K562 (cell line): Measurements from ENCODE around the gene BRWD1. TPM values are rescaled to one million over a fixed set of nuclear protein-coding genes. Genes with fewer than 3 reads are reported as not detected.

Experiments used
- BRD4 ChIP-seq: fragments of 200-600 bp; sonication (generic); IDR thresholded peaks from 2 replicates; pipeline ENCODE4 v1.6.1; 2017; ENCODE audit warnings: inconsistent platforms
- CREB3L1 ChIP-seq: fragments of 450-650 bp; IDR thresholded peaks from 2 replicates; pipeline ENCODE4 v1.6.1; 2014; ENCODE audit warnings: low read depth, mild to moderate bottlenecking, moderate library complexity, borderline replicate concordance
- DMBX1 ChIP-seq: fragments of 250-450 bp; sonication (Bioruptor Pico); IDR thresholded peaks from 2 replicates; pipeline ENCODE4 v1.8.0; 2022; ENCODE audit warnings: inconsistent platforms, mild to moderate bottlenecking, moderate library complexity, borderline replicate concordance
- NFATC3 ChIP-seq: fragments of 450-650 bp; IDR thresholded peaks from 2 replicates; pipeline ENCODE4 v1.6.1; 2017; ENCODE audit warnings: mild to moderate bottlenecking
- POLR2AphosphoS5 ChIP-seq: IDR thresholded peaks from 2 replicates; pipeline ENCODE4 v1.6.1; 2011; ENCODE audit warnings: mild to moderate bottlenecking, low read depth, low read length, moderate library complexity; ENCODE audit not compliant: control insufficient read depth, insufficient read depth
- PRMT5 ChIP-seq: sonication (generic); formaldehyde crosslinking; IDR thresholded peaks from 2 replicates; pipeline ENCODE4 v1.5.0; 2020; ENCODE audit warnings: missing genetic modification reagents
- RBM17 ChIP-seq: fragments of 200-400 bp; formaldehyde crosslinking; IDR thresholded peaks from 2 replicates; pipeline ENCODE4 v1.6.1; 2017; ENCODE audit warnings: low read depth, mild to moderate bottlenecking, low read length, borderline replicate concordance
- SAFB2 ChIP-seq: fragments of 200-400 bp; formaldehyde crosslinking; IDR thresholded peaks from 2 replicates; pipeline ENCODE4 v1.6.1; 2018; ENCODE audit warnings: borderline replicate concordance, low read length, low read depth, moderate library complexity; ENCODE audit not compliant: severe bottlenecking
- SP2 ChIP-seq: IDR thresholded peaks from 2 replicates; pipeline ENCODE4 v1.6.1; 2011; ENCODE audit warnings: mild to moderate bottlenecking, low read depth, low read length, moderate library complexity; ENCODE audit not compliant: poor library complexity, severe bottlenecking; ENCODE audit errors: extremely low read depth
- SUPT5H ChIP-seq: fragments of 450-650 bp; IDR thresholded peaks from 2 replicates; pipeline ENCODE4 v1.6.1; 2016
- ZKSCAN3 ChIP-seq: fragments of 250-450 bp; sonication (Bioruptor Pico); IDR thresholded peaks from 2 replicates; pipeline ENCODE4 v1.4.0; 2020
- ZNF232 ChIP-seq: sonication (generic); formaldehyde crosslinking; IDR thresholded peaks from 2 replicates; pipeline ENCODE4 v1.8.0; 2022; ENCODE audit warnings: mild to moderate bottlenecking, missing genetic modification reagents
- ZZZ3 ChIP-seq: fragments of 450-650 bp; IDR thresholded peaks from 2 replicates; pipeline ENCODE4 v1.6.1; 2016; ENCODE audit warnings: antibody characterized with exemption, mild to moderate bottlenecking, moderate library complexity
- polyA plus RNA-seq, 8 experiments: library from polyadenylated mRNA; depleted of rRNA in 4 of 8; stranded (reverse) in 5 of 8; unstranded in 3 of 8; fragments of >200 nt; fragmentation: Nextera tagmentation in 2 of 8; fragmentation: Illumina TruSeq in 1 of 8; extraction: Ambion mirVana in 2 of 8; extraction: Trizol in 1 of 8; gene quantifications; 2 replicates each; pipeline versions ENCODE4 v1.2.1 to v1.2.3, GENCODE V29; 2011 to 2014; ENCODE audit warnings: inconsistent platforms in 1 of 8, missing spikeins in 1 of 8
- total RNA-seq, 7 experiments: library from RNA; depleted of rRNA in 6 of 7; stranded (reverse); fragments of >200 nt in 6 of 7; fragmentation: Illumina TruSeq in 2 of 7; extraction: Trizol in 2 of 7; gene quantifications; 2 replicates each; pipeline versions ENCODE4 v1.2.1 to v1.2.3, GENCODE V29; 2011 to 2021; ENCODE audit warnings: low replicate concordance in 1 of 7
- TF ChIP-seq, protein P1 (sequence below): IDR thresholded peaks from 3 replicates; pipeline ENCODE4 v1.6.1; 2011; ENCODE audit warnings: borderline replicate concordance, mild to moderate bottlenecking; ENCODE audit not compliant: insufficient read length, insufficient read depth
- TF ChIP-seq, protein P2 (sequence below): fragments of 150-350 bp; conservative IDR thresholded peaks from 2 replicates; pipeline ENCODE4 v1.6.1; 2014; ENCODE audit warnings: low read length
- TF ChIP-seq, protein P3 (sequence below): fragments of 250-450 bp; sonication (Bioruptor Pico); IDR thresholded peaks from 2 replicates; pipeline ENCODE4 v1.8.0; 2022; ENCODE audit warnings: inconsistent platforms
- TF ChIP-seq, protein P4 (sequence below): fragments of 250-450 bp; sonication (Bioruptor Pico); IDR thresholded peaks from 2 replicates; pipeline ENCODE4 v1.5.0; 2021; ENCODE audit warnings: mild to moderate bottlenecking, borderline replicate concordance

BRWD1 gene
- total and polyA plus RNA-seq, 9 of the 15 experiments (the other 6 are each of a cell fraction or from before 2014, with no cell fraction given), result 10.1 to 60.2 (median 34.1) TPM

- TF ChIP-seq CREB3L1 (peak; percentile 38; the same call in 1 of the 2 replicates), SP2 (peak; percentile 8), PRMT5 (CRISPR knock-in tag) (no peak), SUPT5H (no peak), NFATC3 (no peak), SAFB2 (no peak), POLR2AphosphoS5 (peak; percentile 73; the same call in 1 of the 2 replicates), ZNF232 (CRISPR knock-in tag) (0 out of 2 replicates have a peak, but pooled peaks have one; percentile 21), ZZZ3 (no peak), BRD4 (no peak), DMBX1 (CRISPR knock-in tag) (peak; percentile 44), RBM17 (no peak), ZKSCAN3 (CRISPR knock-in tag) (no peak)
- TF ChIP-seq, protein P1, sequence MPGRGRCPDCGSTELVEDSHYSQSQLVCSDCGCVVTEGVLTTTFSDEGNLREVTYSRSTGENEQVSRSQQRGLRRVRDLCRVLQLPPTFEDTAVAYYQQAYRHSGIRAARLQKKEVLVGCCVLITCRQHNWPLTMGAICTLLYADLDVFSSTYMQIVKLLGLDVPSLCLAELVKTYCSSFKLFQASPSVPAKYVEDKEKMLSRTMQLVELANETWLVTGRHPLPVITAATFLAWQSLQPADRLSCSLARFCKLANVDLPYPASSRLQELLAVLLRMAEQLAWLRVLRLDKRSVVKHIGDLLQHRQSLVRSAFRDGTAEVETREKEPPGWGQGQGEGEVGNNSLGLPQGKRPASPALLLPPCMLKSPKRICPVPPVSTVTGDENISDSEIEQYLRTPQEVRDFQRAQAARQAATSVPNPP, result no peak
- TF ChIP-seq, protein P2, sequence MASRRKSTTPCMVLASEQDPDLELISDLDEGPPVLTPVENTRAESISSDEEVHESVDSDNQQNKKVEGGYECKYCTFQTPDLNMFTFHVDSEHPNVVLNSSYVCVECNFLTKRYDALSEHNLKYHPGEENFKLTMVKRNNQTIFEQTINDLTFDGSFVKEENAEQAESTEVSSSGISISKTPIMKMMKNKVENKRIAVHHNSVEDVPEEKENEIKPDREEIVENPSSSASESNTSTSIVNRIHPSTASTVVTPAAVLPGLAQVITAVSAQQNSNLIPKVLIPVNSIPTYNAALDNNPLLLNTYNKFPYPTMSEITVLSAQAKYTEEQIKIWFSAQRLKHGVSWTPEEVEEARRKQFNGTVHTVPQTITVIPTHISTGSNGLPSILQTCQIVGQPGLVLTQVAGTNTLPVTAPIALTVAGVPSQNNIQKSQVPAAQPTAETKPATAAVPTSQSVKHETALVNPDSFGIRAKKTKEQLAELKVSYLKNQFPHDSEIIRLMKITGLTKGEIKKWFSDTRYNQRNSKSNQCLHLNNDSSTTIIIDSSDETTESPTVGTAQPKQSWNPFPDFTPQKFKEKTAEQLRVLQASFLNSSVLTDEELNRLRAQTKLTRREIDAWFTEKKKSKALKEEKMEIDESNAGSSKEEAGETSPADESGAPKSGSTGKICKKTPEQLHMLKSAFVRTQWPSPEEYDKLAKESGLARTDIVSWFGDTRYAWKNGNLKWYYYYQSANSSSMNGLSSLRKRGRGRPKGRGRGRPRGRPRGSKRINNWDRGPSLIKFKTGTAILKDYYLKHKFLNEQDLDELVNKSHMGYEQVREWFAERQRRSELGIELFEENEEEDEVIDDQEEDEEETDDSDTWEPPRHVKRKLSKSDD, result no peak
- TF ChIP-seq, protein P3, sequence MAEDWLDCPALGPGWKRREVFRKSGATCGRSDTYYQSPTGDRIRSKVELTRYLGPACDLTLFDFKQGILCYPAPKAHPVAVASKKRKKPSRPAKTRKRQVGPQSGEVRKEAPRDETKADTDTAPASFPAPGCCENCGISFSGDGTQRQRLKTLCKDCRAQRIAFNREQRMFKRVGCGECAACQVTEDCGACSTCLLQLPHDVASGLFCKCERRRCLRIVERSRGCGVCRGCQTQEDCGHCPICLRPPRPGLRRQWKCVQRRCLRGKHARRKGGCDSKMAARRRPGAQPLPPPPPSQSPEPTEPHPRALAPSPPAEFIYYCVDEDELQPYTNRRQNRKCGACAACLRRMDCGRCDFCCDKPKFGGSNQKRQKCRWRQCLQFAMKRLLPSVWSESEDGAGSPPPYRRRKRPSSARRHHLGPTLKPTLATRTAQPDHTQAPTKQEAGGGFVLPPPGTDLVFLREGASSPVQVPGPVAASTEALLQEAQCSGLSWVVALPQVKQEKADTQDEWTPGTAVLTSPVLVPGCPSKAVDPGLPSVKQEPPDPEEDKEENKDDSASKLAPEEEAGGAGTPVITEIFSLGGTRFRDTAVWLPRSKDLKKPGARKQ, result no peak
- TF ChIP-seq, protein P4, sequence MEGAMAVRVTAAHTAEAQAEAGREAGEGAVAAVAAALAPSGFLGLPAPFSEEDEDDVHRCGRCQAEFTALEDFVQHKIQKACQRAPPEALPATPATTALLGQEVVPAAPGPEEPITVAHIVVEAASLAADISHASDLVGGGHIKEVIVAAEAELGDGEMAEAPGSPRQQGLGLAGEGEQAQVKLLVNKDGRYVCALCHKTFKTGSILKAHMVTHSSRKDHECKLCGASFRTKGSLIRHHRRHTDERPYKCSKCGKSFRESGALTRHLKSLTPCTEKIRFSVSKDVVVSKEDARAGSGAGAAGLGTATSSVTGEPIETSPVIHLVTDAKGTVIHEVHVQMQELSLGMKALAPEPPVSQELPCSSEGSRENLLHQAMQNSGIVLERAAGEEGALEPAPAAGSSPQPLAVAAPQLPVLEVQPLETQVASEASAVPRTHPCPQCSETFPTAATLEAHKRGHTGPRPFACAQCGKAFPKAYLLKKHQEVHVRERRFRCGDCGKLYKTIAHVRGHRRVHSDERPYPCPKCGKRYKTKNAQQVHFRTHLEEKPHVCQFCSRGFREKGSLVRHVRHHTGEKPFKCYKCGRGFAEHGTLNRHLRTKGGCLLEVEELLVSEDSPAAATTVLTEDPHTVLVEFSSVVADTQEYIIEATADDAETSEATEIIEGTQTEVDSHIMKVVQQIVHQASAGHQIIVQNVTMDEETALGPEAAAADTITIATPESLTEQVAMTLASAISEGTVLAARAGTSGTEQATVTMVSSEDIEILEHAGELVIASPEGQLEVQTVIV (CRISPR knock-in tag), result 0 out of 2 replicates have a peak, but pooled peaks have one; percentile 30
These were observed 35.2 kb upstream of the BRWD1 start, which contains the start of gene HMGN1 (continued) for GRCh38 chr21:39348355-39349210.
